GM12878 (cell line): ENCODE data around the gene ZBTB49. TPM values are rescaled to one million over a fixed set of nuclear protein-coding genes. Genes with fewer than 3 reads are reported as not detected.

Experiments used
- ATAC-seq: fragments of 200-7000 bp; cut with Tn5 transposase; 3 replicates; pipeline ENCODE4 v1.9.1; 2020; ENCODE audit warnings: mild to moderate bottlenecking, moderate library complexity
- BruUV-seq: library from RNA; stranded (reverse); fragments of 400-500 nt; replicated peaks from 2 replicates; lab custom pipeline; 2021; lab: Mats Ljungman, UMichigan
- CTCF ChIA-PET: fragments of 300-600 bp; sonication (Branson Sonifier 250); formaldehyde crosslinking; extraction: SDS; loops from one replicate; lab custom pipeline; 2021; ENCODE audit warnings: inconsistent platforms; lab: Yijun Ruan, JAX
- POLR2A ChIA-PET: fragments of 350-600 bp; formaldehyde crosslinking; extraction: SDS; loops from one replicate; lab custom pipeline; 2021; ENCODE audit warnings: inconsistent platforms; lab: Charles Lee
- RAD21 ChIA-PET: fragments of 300-600 bp; sonication (Branson Sonifier 250); formaldehyde crosslinking; loops from one replicate; lab custom pipeline; 2023; ENCODE audit warnings: antibody characterized with exemption; ENCODE audit not compliant: unreplicated experiment; lab: Charles Lee
- SMC1A ChIA-PET: fragments of 300-600 bp; sonication (Branson Sonifier 250); formaldehyde crosslinking; loops from one replicate; lab custom pipeline; 2023; ENCODE audit not compliant: unreplicated experiment, uncharacterized antibody; lab: Charles Lee
- DNase-seq: peaks from one replicate; pipeline ENCODE4 v3.0.0-alpha.2; 2011; ENCODE audit warnings: low read depth, low spot score
- FAIRE-seq: peaks from 3 replicates; lab custom pipeline; 2011; peaks lifted over from hg19 to GRCh38; lab: Jason Lieb, UNC
- H2AFZ ChIP-seq: 2 replicates; pipeline ENCODE4 v1.6.0; 2011; ENCODE audit warnings: low read depth, low read length, control low read depth; ENCODE audit not compliant: control insufficient read depth
- H3K27ac ChIP-seq: 2 replicates; pipeline ENCODE4 v1.5.1; 2011; ENCODE audit warnings: control low read depth; ENCODE audit not compliant: control insufficient read depth, insufficient read depth
- H3K27me3 ChIP-seq, 2 experiments: replicated peaks in 1 of 2; 2 replicates each; pipeline versions ENCODE4 v1.6.0 to v1.6.1; 2011; ENCODE audit warnings: low read length in 1 of 2; ENCODE audit not compliant: control insufficient read depth in 2 of 2, insufficient read depth in 2 of 2
- H3K36me3 ChIP-seq, 2 experiments: 2 replicates each; pipeline ENCODE4 v1.5.1; 2011; ENCODE audit warnings: low read length in 1 of 2; ENCODE audit not compliant: control insufficient read depth in 2 of 2, insufficient read depth in 2 of 2
- H3K4me1 ChIP-seq: 2 replicates; pipeline ENCODE4 v1.6.1; 2011; ENCODE audit warnings: mild to moderate bottlenecking, low read length, moderate library complexity, mixed read lengths; ENCODE audit not compliant: control insufficient read depth, insufficient read depth
- H3K4me2 ChIP-seq: 2 replicates; pipeline ENCODE4 v1.6.0; 2011; ENCODE audit warnings: control low read depth; ENCODE audit not compliant: control insufficient read depth, insufficient read depth
- H3K4me3 ChIP-seq: fragments of 200-600 bp; sonication (generic); 2 replicates; pipeline ENCODE4 v1.5.1; 2016
- H3K79me2 ChIP-seq: 2 replicates; pipeline ENCODE4 v1.6.0; 2011; ENCODE audit warnings: low read length; ENCODE audit not compliant: control insufficient read depth, insufficient read depth
- H3K9ac ChIP-seq: 2 replicates; pipeline ENCODE4 v1.8.0; 2011; ENCODE audit warnings: low read length, control low read depth, mixed read lengths; ENCODE audit not compliant: control insufficient read depth, insufficient read depth
- H3K9me3 ChIP-seq: replicated peaks from 3 replicates; pipeline ENCODE4 v1.5.1; 2011; ENCODE audit warnings: mild to moderate bottlenecking, low read length; ENCODE audit not compliant: control insufficient read depth, insufficient read depth
- H4K20me1 ChIP-seq: 2 replicates; pipeline ENCODE4 v1.6.0; 2011; ENCODE audit not compliant: control insufficient read depth, insufficient read depth
- CBX3 ChIP-seq: fragments of 200-600 bp; sonication (generic); IDR thresholded peaks from 2 replicates; pipeline ENCODE4 v1.6.1; 2016; ENCODE audit warnings: low read depth, borderline replicate concordance
- CREM ChIP-seq: IDR thresholded peaks from 2 replicates; pipeline ENCODE4 v1.6.1; 2014; ENCODE audit warnings: antibody characterized with exemption, low read depth
- HCFC1 ChIP-seq: fragments of 150-350 bp; IDR thresholded peaks from 2 replicates; pipeline ENCODE4 v1.6.1; 2014; ENCODE audit warnings: low read length
- NFIC ChIP-seq: IDR thresholded peaks from 2 replicates; pipeline ENCODE4 v1.6.1; 2012; ENCODE audit warnings: low read depth, mild to moderate bottlenecking, inconsistent platforms, low read length, moderate library complexity
- SUPT20H ChIP-seq: IDR thresholded peaks from 2 replicates; pipeline ENCODE4 v1.6.1; 2011; ENCODE audit warnings: low read depth, mild to moderate bottlenecking, low read length, moderate library complexity, borderline replicate concordance; ENCODE audit not compliant: control insufficient read depth
- WGBS: methylation state at CpG from one replicate; pipeline ENCODE4 v1.1.6; 2016; ENCODE audit warnings: low lambda C conversion rate; ENCODE audit not compliant: insufficient replicate concordance, insufficient coverage; ENCODE audit errors: missing lambda C conversion rate; 5-methylcytosine and 5-hydroxymethylcytosine counted together
- in situ Hi-C: fragments of 300-500 bp; cut with MboI; formaldehyde crosslinking; loops from 9 replicates; pipeline ENCODE4 v1.14.3; 2018; ENCODE audit warnings: mixed read lengths
- intact Hi-C: fragments of 100-400 bp; cut with micrococcal nuclease; formaldehyde crosslinking; loops from one replicate; pipeline ENCODE4 v1.14.2; 2022; ENCODE audit not compliant: unreplicated experiment
- polyA plus RNA-seq, 11 experiments: library from polyadenylated mRNA; depleted of rRNA in 4 of 11; unstranded in 6 of 11; stranded (reverse) in 5 of 11; fragments of >200 nt; fragmentation: Nextera tagmentation in 4 of 11; fragmentation: Illumina TruSeq in 1 of 11; extraction: Ambion mirVana in 4 of 11; extraction: Trizol in 1 of 11; gene quantifications; 1 replicate in 1 of 11; 2 replicates in 10 of 11; pipeline versions ENCODE4 v1.2.1 to v1.2.3, GENCODE V29; 2011 to 2016; ENCODE audit warnings: inconsistent platforms in 2 of 11, missing spikeins in 2 of 11, low read depth in 1 of 11
- total RNA-seq, 4 experiments: library from RNA; depleted of rRNA in 3 of 4; stranded (reverse); fragments of >200 nt in 3 of 4; fragmentation: Illumina TruSeq in 1 of 4; extraction: Trizol in 1 of 4; gene quantifications; 2 replicates each; pipeline versions ENCODE4 v1.2.1 to v1.2.3, GENCODE V29; 2013 to 2021
- TF ChIP-seq, protein P1 (sequence below): fragments of 150-350 bp; IDR thresholded peaks from 2 replicates; pipeline ENCODE4 v1.6.1; 2016; ENCODE audit warnings: low read depth, low read length

The ZBTB49 gene
- total and polyA plus RNA-seq, 10 of the 15 experiments (the other 5 are each of a cell fraction or from before 2014, with no cell fraction given), result 0.37 to 4.8 (median 4.1) TPM

GRCh38 chr4:4254199-4254598 lies 35.9 kb upstream of the ZBTB49 start (continued):
- TF ChIP-seq CBX3, result no peak

GRCh38 chr4:4254666-4255065 lies 35.4 kb upstream of the ZBTB49 start:
- H3K9me3 ChIP-seq, result no peaks in the 10 kb centered on the region
- FAIRE-seq, result no peak
- H3K4me2 ChIP-seq, result no peak overlapping the region
- intact Hi-C loops, result no loop called here
- CTCF ChIA-PET, result interaction anchor here (1.3 to 3.4 kb wide), 2 partner anchors 80 to 88 kb away, joined by 5 to 29 read pairs; no protein-coding TSS in a partner anchor
- SMC1A ChIA-PET, result no interaction called here
- RAD21 ChIA-PET, result no interaction called here
- no peak for DNase-seq
- no peak overlapping the region for H3K4me3 ChIP-seq
- WGBS, result 46% methylated on average over 6 of the region's 6 CpGs
- no peaks in the 10 kb centered on the region for H3K4me1 ChIP-seq
- TF ChIP-seq, protein P1, sequence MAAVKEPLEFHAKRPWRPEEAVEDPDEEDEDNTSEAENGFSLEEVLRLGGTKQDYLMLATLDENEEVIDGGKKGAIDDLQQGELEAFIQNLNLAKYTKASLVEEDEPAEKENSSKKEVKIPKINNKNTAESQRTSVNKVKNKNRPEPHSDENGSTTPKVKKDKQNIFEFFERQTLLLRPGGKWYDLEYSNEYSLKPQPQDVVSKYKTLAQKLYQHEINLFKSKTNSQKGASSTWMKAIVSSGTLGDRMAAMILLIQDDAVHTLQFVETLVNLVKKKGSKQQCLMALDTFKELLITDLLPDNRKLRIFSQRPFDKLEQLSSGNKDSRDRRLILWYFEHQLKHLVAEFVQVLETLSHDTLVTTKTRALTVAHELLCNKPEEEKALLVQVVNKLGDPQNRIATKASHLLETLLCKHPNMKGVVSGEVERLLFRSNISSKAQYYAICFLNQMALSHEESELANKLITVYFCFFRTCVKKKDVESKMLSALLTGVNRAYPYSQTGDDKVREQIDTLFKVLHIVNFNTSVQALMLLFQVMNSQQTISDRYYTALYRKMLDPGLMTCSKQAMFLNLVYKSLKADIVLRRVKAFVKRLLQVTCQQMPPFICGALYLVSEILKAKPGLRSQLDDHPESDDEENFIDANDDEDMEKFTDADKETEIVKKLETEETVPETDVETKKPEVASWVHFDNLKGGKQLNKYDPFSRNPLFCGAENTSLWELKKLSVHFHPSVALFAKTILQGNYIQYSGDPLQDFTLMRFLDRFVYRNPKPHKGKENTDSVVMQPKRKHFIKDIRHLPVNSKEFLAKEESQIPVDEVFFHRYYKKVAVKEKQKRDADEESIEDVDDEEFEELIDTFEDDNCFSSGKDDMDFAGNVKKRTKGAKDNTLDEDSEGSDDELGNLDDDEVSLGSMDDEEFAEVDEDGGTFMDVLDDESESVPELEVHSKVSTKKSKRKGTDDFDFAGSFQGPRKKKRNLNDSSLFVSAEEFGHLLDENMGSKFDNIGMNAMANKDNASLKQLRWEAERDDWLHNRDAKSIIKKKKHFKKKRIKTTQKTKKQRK, result no peak
- TF ChIP-seq CREM (no peak), HCFC1 (no peak), SUPT20H (no peak), NFIC (no peak)
- TF ChIP-seq, all 136 proteins: peak for 0
- H4K20me1 ChIP-seq, result no peaks in the 10 kb centered on the region
- POLR2A ChIA-PET, result no interaction called here
- no peaks in the 10 kb centered on the region for H3K79me2 ChIP-seq
- in situ Hi-C loops, result loop anchor here (5.0 kb wide), 1 partner anchor 83 kb away; no protein-coding TSS in a partner anchor
- BruUV-seq, result no TSS peak
- H3K27ac ChIP-seq, result no peak overlapping the region
- H3K9ac ChIP-seq, result no peak overlapping the region
- ATAC-seq, result no peak
- no peaks in the 10 kb centered on the region for H3K27me3 ChIP-seq
- H2AFZ ChIP-seq, result no peak overlapping the region
- H3K36me3 ChIP-seq, result no peaks in the 10 kb centered on the region
